Stimulated activated CD4-positive, alpha-beta T cell treated with anti-CD3 and anti-CD28 coated beads, TNF-alpha, amount 100 ng/mL, for 24 hours (primary cell): Measurements from ENCODE around the gene SGO2.
"Not testable (repeated sequence)": the region's sequence is repeated elsewhere in the genome, so short reads cannot be mapped to it uniquely, and the experiment has no call there.

Experiments used
- DNase-seq, 3 experiments: peaks; one replicate each; pipeline ENCODE4 v3.0.0-alpha.2; 2020; ENCODE audit warnings: low read depth in 3 of 3

SGO2 gene

GRCh38 chr2:200525066-200525465, 941 bp upstream of the SGO2 start:
- no peak for DNase-seq

DNA sequence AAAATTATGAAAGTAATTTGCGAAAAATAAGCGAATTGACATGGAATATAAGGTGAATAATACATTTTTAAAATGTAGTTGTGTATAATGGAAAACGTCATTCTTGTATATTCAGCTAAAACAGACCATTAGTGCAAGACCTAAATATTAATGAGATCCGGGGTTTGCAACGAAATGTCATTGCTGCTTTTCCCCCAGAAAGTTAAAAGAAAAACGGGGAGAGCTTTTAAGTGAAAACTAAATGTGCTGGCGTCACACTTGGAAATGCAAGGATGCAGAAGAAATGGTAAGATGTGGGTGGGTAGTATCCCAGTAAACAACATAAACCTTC, 491 bp upstream of the SGO2 start:
- no peak for DNase-seq

DNA sequence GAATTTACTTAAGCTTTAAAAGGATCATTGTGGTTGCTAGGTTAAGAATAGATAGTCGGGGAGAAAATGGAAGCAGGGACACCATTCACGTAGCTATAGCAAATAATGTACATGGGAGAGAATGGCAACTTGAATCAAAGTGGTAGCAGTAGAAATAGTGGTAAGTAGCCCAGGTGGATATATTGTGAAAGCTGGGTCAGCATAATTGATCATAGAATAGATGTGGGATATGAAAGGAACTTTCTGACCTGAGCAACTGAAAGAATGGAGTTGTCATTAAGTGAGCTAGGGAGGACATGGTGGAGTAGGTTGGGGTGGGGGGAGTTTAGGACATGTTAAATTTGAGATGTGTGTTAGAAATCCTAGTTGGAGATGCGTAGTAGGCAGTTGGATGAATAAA, 2.2 kb downstream of the SGO2 start:
- no peak for DNase-seq

GRCh38 chr2:200533754-200534153, 7.7 kb downstream of the SGO2 start:
- no peak for DNase-seq

DNA sequence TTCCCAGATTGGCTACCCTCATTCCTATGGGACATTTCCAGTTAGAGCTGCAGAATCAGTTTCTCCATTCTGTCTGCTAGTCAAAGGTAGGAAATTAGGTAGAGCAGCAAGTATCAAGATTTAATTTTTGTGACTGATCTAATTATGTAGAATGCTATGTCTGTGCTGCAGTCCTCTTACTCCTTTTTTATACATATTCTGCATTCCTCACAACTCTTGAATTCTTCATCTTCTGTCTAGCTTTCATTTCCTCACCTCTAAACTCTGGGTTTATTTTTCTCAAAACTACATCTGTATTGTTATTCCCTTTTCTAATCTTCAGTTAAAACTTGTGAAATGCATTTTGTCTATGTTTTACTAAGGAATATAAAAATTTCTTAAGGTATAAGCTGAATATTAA, 8.6 kb downstream of the SGO2 start:
- no peak for DNase-seq

DNA sequence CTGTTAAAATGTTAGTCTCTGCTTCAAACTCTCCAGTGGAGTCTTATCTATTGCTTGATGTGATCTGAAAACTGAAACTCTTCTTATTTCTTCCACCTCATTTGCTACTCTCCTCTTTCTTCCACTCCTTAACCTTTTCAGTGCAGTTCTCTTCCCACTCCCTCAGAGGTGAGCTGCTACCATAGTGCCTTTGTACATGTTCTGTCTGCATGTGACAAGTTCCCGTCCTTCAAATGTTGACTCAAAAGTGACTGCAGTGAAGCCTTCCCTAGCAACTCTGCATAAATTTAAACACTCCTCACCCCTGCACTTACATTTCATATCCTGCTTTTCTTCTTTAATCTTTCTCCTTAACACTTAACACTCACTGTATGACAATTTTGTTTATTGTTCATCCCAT, 12.1 kb downstream of the SGO2 start:
- DNase-seq = no peak

DNA sequence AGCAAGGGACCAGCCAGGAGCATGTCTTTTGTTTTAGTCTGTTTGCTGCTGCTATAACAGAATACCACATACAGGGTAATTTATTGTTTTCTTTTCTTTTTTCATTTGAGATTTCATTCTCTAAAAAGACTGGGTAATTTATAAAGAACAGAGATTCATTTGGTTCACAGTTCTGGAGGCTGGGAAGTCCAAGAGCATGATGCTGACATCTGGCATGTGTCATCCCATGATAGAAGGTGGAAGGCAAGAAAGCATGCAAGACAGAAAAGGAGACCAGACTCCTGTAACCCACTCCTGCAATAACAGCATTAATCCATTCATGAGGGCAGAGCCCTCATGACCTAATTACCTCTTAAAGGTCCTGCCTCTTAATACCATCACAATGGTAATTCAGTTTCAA, 14.8 kb downstream of the SGO2 start:
- no peak for DNase-seq

DNA sequence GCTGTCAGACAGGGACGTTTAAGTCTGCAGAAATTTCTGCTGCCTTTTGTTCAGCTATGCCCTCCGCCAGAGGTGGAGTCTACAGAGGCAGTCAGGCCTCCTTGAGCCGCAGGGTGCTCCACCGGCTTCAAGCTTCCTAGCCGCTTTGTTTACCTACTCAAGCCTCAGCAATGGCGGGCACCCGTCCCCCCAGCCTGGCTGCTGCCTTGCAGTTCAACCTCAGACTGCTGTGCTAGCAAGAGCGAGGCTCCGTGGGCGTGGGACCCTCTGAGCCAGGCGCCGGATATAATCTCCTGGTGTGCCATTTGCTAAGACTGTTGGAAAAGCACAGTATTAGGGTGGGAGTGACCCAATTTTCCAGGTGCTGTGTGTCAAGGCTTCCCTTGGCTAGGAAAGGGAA, 40.6 kb downstream of the SGO2 start:
- not testable (repeated sequence) for DNase-seq

GRCh38 chr2:200567932-200568331, 41.9 kb downstream of the SGO2 start:
- no peak for DNase-seq

GRCh38 chr2:200575957-200576356, 50.0 kb downstream of the SGO2 start:
- DNase-seq = no peak

DNA sequence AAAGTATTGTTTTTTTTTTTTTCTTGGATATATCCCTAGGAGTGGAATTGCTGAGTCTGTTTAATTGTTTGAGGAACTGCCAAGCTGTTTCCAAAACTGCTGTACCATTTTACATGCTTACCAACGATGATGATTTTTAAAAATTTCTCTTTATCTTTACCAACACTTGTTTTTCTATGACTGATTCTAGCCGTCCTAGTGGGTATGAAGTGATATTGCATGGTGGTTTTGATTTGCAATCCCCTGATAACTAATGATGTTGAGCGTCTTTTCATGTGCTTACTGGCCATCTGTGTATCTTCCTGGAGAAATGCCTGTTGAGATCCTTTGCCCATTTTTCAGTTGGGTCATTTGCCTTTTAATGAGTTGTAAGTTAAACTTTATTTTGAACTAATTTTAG, 51.0 kb downstream of the SGO2 start:
- DNase-seq = no peak

- no peak for DNase-seq
Measured at GRCh38 chr2:200578778-200579177, 52.8 kb downstream of the SGO2 start.

GRCh38 chr2:200584639-200585038, 58.6 kb downstream of the SGO2 start:
- DNase-seq = no peak

DNA sequence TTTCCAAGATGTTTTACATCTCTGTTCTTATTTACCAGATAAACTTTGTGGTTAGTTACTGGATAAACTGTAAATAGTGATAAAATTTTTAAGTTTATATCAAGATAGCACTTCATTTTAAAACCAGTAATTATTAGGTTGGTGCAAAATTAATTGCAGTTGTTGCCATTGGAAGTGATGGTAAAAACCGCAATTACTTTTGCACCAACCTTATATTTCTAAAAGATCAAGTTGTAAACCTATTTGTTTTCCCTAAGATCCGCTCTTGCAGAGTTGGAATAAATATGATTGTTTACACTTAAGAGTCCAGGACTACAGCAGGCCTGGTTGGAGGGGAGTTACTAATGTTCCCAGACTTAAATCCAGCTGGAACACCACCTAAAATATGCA, 59.3 kb downstream of the SGO2 start:
- DNase-seq = no peak

GRCh38 chr2:200585730-200586643, 60.0 kb downstream of the SGO2 start, which contains the start of gene AOX1:
TSS of gene AOX1 (plus strand) at chr2:200586014. CDS start at chr2:200586109, 95 bp downstream.
- peak in 1 of 3 experiments; percentile 12 for DNase-seq

DNA sequence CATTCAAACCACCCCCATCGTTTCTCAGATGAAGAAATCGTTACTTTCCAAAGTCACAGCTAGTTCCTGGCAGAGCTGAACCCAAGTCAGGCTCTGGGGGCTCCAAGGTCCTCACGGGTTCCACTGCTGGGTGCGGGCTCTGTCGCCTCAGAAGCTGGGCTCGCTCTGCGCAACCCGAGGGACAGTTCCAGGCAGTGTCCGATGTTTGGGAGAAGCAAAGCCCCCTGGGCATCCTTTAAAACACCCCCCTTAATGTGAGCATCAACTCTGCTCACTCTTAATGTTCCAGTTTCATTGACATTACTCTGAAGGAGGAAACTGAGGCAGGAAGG, 60.6 kb downstream of the SGO2 start:
- no peak for DNase-seq

DNA sequence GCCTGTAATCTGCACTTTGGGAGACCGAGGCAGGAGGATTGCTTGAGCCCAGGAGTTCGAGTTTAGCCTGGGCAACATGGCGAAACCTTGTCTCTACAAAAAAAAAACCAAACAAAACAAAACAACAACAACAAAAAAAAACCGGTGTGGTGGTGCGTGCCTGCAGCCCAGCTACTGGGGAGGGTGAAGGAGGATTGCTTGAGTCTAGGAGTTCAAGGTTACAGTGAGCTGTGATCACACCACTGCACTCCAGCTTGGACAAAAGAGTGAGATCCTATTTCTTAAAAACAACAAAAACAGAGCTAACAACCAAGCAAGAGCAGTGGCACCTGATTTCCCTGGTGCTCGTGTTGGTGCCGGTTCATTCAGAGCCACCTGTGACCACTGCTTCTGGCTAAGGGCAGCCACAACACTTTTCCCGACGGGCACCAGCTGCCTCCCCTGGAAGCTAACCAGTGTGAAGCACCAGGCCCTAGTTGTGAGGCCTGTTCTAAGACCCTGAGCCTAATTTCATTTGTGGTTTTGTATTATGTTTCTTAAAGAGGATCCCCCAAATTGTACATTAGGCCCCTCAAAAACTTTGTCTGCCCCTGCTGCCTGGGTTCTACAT, 61.1 kb downstream of the SGO2 start:
- no peak for DNase-seq

DNA sequence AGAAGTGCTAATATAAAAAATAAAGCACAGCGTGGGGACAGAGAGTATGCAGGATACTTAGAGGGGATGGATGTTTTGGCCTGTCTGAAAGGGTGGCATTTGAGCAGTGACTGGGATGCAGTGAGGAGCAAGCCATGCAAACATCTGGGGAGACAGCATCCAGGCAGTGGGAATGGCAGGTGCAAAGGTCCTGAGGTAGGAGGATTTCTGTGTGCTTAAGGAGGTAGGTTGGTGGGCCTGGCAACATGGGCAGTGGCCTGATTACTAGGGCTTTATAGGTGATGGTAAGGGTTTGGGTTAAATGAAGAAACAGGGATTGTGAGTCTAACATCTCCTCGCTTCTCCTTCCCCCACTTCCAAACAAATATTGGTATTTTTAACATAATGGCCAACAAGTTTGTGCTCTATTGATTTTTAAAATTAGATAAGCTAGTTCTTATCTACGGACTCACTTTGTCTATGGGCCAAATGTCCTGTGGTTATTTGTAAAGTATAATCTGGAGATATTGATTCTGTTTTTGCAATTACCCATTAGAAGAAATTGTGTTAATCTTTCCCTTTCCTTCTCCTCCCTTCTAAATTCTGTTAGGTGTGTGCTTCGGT, 62.2 kb downstream of the SGO2 start:
- DNase-seq = no peak

- DNase-seq = no peak
Measured at GRCh38 chr2:200590090-200590489, 64.1 kb downstream of the SGO2 start.

DNA sequence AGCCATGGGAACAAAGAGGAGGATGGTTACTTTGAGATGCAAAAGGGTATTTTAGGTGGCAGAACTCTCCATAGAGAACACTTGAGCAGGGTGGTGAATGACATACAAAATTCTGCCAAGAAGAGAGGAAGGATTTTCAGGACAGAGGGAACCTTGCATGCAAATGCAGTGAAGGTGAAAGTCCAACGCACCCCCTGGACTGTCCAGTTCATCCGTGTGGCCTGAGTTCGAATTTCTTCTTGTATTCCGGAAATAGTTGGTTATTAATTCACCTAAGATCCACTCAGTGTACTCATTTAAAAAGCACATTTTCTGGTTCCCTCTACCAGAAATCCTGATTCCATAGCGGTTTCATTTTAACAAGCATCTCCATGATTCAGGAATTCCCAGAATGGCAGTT, 65.3 kb downstream of the SGO2 start:
- DNase-seq = no peak

DNA sequence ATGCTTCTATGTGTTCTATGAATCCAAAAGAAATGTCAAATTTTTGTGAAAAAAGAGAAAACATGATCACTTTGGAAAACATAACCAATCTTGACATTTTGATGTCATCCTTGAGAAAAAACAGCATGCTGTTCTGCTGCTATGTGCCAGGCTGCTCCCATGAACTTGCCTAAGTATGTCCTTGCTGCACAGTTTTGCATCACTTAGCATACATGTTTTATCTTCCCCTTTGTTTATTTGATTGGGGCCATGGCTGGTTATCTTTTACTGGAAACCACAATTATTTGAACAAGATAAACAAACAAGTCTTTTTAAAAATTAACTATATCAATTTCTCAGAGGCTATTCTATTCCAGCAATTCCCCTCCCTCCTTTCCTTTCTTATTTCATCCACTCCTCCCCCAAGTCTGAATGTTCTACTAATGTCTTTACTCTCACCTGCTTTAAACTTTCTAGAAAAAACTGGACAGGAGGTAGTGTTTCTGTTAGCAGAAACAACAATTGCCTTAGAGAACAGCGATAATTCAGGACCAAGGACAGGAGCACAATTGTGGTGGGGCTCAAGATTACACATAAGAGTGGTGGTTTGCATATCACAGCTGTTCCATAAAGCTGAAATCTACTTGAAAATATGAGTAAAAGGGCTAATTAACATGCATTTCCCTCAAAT, 66.5 kb downstream of the SGO2 start:
- DNase-seq = no peak

GRCh38 chr2:200593905-200594304, 67.9 kb downstream of the SGO2 start:
- no peak for DNase-seq

- DNase-seq = no peak
Measured at GRCh38 chr2:200595913-200596312, 69.9 kb downstream of the SGO2 start.
